Neuronal stem cell (in vitro differentiated cells): ENCODE data around the gene CFAP73.

Source experiments
- DNase-seq: peaks from one replicate; pipeline ENCODE4 v3.0.0-alpha.2; 2013; ENCODE audit warnings: low spot score
- H2AFZ ChIP-seq: one replicate; pipeline ENCODE4 v1.6.1; 2013; ENCODE audit warnings: mild to moderate bottlenecking, low read length, inconsistent platforms
- H2AK5ac ChIP-seq: 2 replicates; pipeline ENCODE4 v1.6.1; 2013; ENCODE audit warnings: low read depth, mild to moderate bottlenecking, inconsistent platforms, low read length, moderate library complexity, mixed read lengths
- H2BK120ac ChIP-seq: 2 replicates; pipeline ENCODE4 v1.6.1; 2013; ENCODE audit warnings: low read depth, mild to moderate bottlenecking, inconsistent platforms, low read length, moderate library complexity, mixed read lengths
- H2BK12ac ChIP-seq: one replicate; pipeline ENCODE4 v1.6.1; 2013; ENCODE audit warnings: low read length, inconsistent platforms
- H2BK15ac ChIP-seq: 2 replicates; pipeline ENCODE4 v1.6.1; 2013; ENCODE audit warnings: mild to moderate bottlenecking, low read length, inconsistent platforms, mixed read lengths
- H2BK5ac ChIP-seq: one replicate; pipeline ENCODE4 v1.6.1; 2013; ENCODE audit warnings: inconsistent platforms, mild to moderate bottlenecking, low read length, moderate library complexity
- H3K14ac ChIP-seq: one replicate; pipeline ENCODE4 v1.6.1; 2013; ENCODE audit warnings: low read length, inconsistent platforms
- H3K18ac ChIP-seq: 2 replicates; pipeline ENCODE4 v1.6.1; 2013; ENCODE audit warnings: low read length, inconsistent platforms
- H3K23ac ChIP-seq: 2 replicates; pipeline ENCODE4 v1.6.1; 2013; ENCODE audit warnings: low read depth, mild to moderate bottlenecking, mixed read lengths, low read length, inconsistent platforms; ENCODE audit not compliant: poor library complexity
- H3K27ac ChIP-seq: replicated peaks from 3 replicates; pipeline ENCODE4 v1.5.1; 2013; ENCODE audit warnings: low read length, inconsistent platforms
- H3K27me3 ChIP-seq, 3 experiments: 2 replicates each; pipeline ENCODE4 v1.6.1; 2013; ENCODE audit warnings: low read length in 3 of 3, mild to moderate bottlenecking in 2 of 3, inconsistent platforms in 1 of 3, low read depth in 1 of 3, mixed read lengths in 1 of 3, moderate library complexity in 1 of 3; ENCODE audit not compliant: control insufficient read depth in 3 of 3, insufficient read depth in 3 of 3
- H3K36me3 ChIP-seq, 2 donors: replicated peaks in 1 of 2; 2 replicates each; pipeline ENCODE4 v1.6.1; 2013; ENCODE audit warnings: low read length in 2 of 2; ENCODE audit not compliant: control insufficient read depth in 2 of 2, insufficient read depth in 2 of 2
- H3K4ac ChIP-seq: 2 replicates; pipeline ENCODE4 v1.6.1; 2013; ENCODE audit warnings: inconsistent platforms, mild to moderate bottlenecking, low read length, moderate library complexity
- H3K4me1 ChIP-seq, 2 donors: 1 replicate in 1 of 2; 2 replicates in 1 of 2; pipeline ENCODE4 v1.6.1; 2013; ENCODE audit warnings: low read length in 2 of 2, low read depth in 1 of 2; ENCODE audit not compliant: control insufficient read depth in 2 of 2, insufficient read depth in 1 of 2
- H3K4me2 ChIP-seq: one replicate; pipeline ENCODE4 v1.6.1; 2013; ENCODE audit warnings: mild to moderate bottlenecking, low read length, inconsistent platforms; ENCODE audit not compliant: insufficient read depth, poor library complexity, severe bottlenecking
- H3K4me3 ChIP-seq, 2 donors: 2 replicates each; pipeline ENCODE4 v1.5.1; 2013; ENCODE audit warnings: low read length in 2 of 2, mild to moderate bottlenecking in 2 of 2, inconsistent platforms in 1 of 2, moderate library complexity in 1 of 2
- H3K79me1 ChIP-seq: one replicate; pipeline ENCODE4 v1.6.1; 2013; ENCODE audit warnings: low read depth, mild to moderate bottlenecking, inconsistent platforms, low read length, moderate library complexity
- H3K9ac ChIP-seq: one replicate; pipeline ENCODE4 v1.6.1; 2013; ENCODE audit warnings: mild to moderate bottlenecking, low read depth, low read length, inconsistent platforms; ENCODE audit not compliant: poor library complexity
- H3K9me3 ChIP-seq, 2 donors: replicated peaks in 1 of 2; 2 replicates each; pipeline versions ENCODE3 to v1.6.1; 2013; ENCODE audit warnings: low read length in 2 of 2, mild to moderate bottlenecking in 2 of 2, inconsistent platforms in 1 of 2, low read depth in 1 of 2, mixed read lengths in 1 of 2, moderate library complexity in 1 of 2; ENCODE audit not compliant: control insufficient read depth in 2 of 2, insufficient read depth in 1 of 2
- H4K8ac ChIP-seq: one replicate; pipeline ENCODE4 v1.6.1; 2013; ENCODE audit warnings: low read depth, mild to moderate bottlenecking, inconsistent platforms, low read length, moderate library complexity
- H4K91ac ChIP-seq: one replicate; pipeline ENCODE4 v1.6.1; 2013; ENCODE audit warnings: low read length, low read depth, mild to moderate bottlenecking, inconsistent platforms; ENCODE audit not compliant: poor library complexity
- WGBS, 2 donors: extraction: QIAGEN DNeasy Blood & Tissue Kit; methylation state at CpG; one replicate each; pipeline ENCODE4 v1.1.7; 2013; ENCODE audit warnings: missing lambda C conversion rate in 2 of 2, mixed read lengths in 1 of 2; ENCODE audit not compliant: insufficient read length in 2 of 2, insufficient replicate concordance in 1 of 2; ENCODE audit errors: extremely low coverage in 2 of 2; 5-methylcytosine and 5-hydroxymethylcytosine counted together

Gene CFAP73

DNA sequence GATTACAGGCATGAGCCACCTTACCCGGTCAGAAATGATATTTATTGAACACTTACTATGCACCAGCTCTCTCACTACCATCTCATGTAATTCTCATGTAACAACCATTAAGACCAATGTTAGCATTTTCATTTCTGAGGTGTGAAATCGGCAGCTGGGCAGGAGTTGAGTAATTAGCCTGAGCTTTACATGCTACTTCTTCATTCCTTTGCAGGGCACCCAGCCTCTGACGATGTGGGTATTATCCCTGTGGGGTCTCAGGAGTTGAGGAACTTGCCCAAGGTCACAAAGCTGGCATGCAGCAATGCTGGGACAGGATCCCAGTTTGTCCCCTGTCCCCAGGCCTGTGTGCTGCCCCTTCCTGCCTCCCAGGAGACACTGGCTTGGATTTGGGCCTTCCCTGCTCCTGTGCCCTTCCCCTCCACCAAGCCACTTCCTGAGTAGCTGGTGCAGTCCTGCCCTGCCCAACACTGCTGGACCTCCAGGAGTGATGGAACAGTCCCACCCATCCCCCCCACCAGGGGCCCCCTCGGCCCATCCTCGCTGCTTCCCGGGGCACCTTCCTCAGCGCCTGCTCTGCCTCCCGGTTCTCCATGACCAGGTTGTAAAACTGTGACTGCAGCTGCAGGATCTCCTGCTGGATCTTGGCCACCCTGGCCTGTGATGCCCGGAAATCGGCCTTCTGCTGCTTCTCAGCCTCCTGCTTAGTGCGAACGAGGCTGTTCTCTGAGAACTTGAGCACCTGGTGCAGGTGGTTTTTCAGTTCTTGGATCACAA is 50.7 kb downstream of the CFAP73 start:
- no peak overlapping the region for H2BK120ac ChIP-seq
- no peak overlapping the region for H2BK15ac ChIP-seq
- H2BK5ac ChIP-seq: no peak overlapping the region
- H3K9me3 ChIP-seq: no peaks in the 10 kb centered on the region
- no peak overlapping the region for H3K4me2 ChIP-seq
- no peak overlapping the region for H4K91ac ChIP-seq
- H2BK12ac ChIP-seq: no peak overlapping the region
- peaks cover under 1 to 1% of the 10 kb centered on the region in 2 donors for H3K4me1 ChIP-seq
- no peak overlapping the region for H3K23ac ChIP-seq
- H3K79me1 ChIP-seq: no peaks in the 10 kb centered on the region
- peak overlapping the region; percentile 64 for H3K9ac ChIP-seq
- peak overlapping the region; percentile 40 for H3K18ac ChIP-seq
- H3K27ac ChIP-seq: no peak overlapping the region
- H2AFZ ChIP-seq: no peak overlapping the region
- H4K8ac ChIP-seq: no peak overlapping the region
- H3K4me3 ChIP-seq: no peak overlapping the region
- no peaks in the 10 kb centered on the region for H3K27me3 ChIP-seq
- no peak overlapping the region for H2AK5ac ChIP-seq
- no peak overlapping the region for H3K14ac ChIP-seq
- no peak overlapping the region for H3K4ac ChIP-seq
- no CpG with 5 or more reads among the region's 12 CpGs for WGBS, 2 donors
- H3K36me3 ChIP-seq: no peaks in the 10 kb centered on the region
- no peak for DNase-seq

GRCh38 chr12:113201187-113202177 is 52.0 kb downstream of the CFAP73 start:
- Histone ChIP-seq H2BK5ac (no peak overlapping the region), H3K4me1 (peaks cover 0 to 1% of the 10 kb centered on the region in 2 donors)
- no CpG with 5 or more reads among the region's 14 CpGs for WGBS, 2 donors

DNA sequence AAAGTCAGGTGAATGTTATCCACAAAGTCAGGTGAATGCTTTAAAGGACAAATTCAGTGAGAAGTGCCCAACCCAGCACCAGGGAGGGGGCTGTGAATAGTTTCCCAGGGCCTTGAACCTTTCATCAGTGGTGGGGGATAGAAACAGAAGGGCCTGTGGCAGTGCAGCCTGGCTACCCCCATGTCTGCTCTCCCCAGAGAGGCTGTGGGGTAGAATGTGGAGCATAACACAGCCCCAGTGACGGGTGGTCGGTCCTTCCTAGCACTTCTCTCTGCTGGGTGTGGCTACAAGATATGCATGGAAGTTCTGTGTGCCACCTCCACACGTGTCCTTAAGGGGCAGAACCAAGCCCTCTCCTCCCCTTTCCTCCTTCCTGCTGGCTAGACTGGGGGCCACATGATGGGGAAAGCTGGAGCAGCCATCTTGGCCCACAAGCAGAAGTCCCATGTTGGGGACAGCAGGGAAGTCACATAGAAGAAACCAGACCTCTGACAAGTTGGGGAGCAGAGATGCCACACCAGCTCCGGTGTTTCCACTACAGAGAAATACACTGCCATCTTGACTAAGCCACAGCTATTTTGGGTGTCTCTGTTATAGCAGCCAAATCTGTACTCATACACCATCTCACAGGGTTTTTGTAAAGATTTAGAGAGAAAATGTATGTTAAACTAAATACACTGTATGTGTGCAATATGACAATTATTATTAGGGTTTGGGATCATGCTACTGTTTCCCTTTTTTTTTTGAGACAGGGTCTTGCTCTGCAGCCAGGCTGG is 53.0 kb downstream of the CFAP73 start:
- Histone ChIP-seq H3K4me1 (no peaks in the 10 kb centered on the region), H2BK120ac (no peak overlapping the region), H2AFZ (no peak overlapping the region), H3K18ac (no peak overlapping the region), H3K14ac (no peak overlapping the region), H4K91ac (no peak overlapping the region), H3K9ac (no peak overlapping the region), H2BK15ac (no peak overlapping the region), H3K4ac (no peak overlapping the region), H3K4me2 (no peak overlapping the region), H2BK5ac (no peak overlapping the region), H3K79me1 (no peaks in the 10 kb centered on the region), H3K36me3 (no peaks in the 10 kb centered on the region), H3K23ac (no peak overlapping the region), H2BK12ac (no peak overlapping the region), H2AK5ac (no peak overlapping the region), H3K27me3 (no peaks in the 10 kb centered on the region), H3K27ac (no peak overlapping the region), H4K8ac (no peak overlapping the region), H3K9me3 (peaks cover 0 to 7% of the 10 kb centered on the region in 2 donors), H3K4me3 (no peak overlapping the region)
- no CpG with 5 or more reads among the region's 4 CpGs for WGBS, 2 donors
- no peak for DNase-seq

More at GRCh38 chr12:113201187-113202177, 52.0 kb downstream of the CFAP73 start:
- no peak overlapping the region for H3K4me3 ChIP-seq
- H2AK5ac ChIP-seq: peak overlapping the region; percentile 36
- no peaks in the 10 kb centered on the region for H3K79me1 ChIP-seq
- no peak overlapping the region for H3K27ac ChIP-seq
- H2AFZ ChIP-seq: no peak overlapping the region
- H3K14ac ChIP-seq: no peak overlapping the region
- no peak for DNase-seq
- H3K27me3 ChIP-seq: no peaks in the 10 kb centered on the region
- no peak overlapping the region for H3K23ac ChIP-seq
- no peak overlapping the region for H2BK12ac ChIP-seq
- no peaks in the 10 kb centered on the region for H3K36me3 ChIP-seq
- H3K4ac ChIP-seq: no peak overlapping the region
- H4K8ac ChIP-seq: peak overlapping the region; percentile 98
- no peak overlapping the region for H3K9ac ChIP-seq
- peaks cover 0 to 4% of the 10 kb centered on the region in 2 donors for H3K9me3 ChIP-seq
- H2BK120ac ChIP-seq: no peak overlapping the region
- no peak overlapping the region for H3K18ac ChIP-seq
- H3K4me2 ChIP-seq: no peak overlapping the region
- H4K91ac ChIP-seq: no peak overlapping the region
- H2BK15ac ChIP-seq: no peak overlapping the region
